Endothelial cell (in vitro differentiated cells): Measurements from ENCODE around the gene KCNK2. TPM values are rescaled to one million over a fixed set of nuclear protein-coding genes. Genes with fewer than 3 reads are reported as not detected.

ENCODE experiments used
- DNase-seq: peaks from one replicate; pipeline ENCODE4 v3.0.0; 2021; ENCODE audit warnings: low spot score
- H3K27ac Mint-ChIP-seq: one replicate; pipeline ENCODE4 v1.8.0; 2021; ENCODE audit warnings: mixed read lengths, inconsistent platforms; ENCODE audit not compliant: unreplicated experiment
- H3K27me3 Mint-ChIP-seq: one replicate; pipeline ENCODE4 v1.8.0; 2021; ENCODE audit warnings: mild to moderate bottlenecking, moderate library complexity, mixed read lengths, inconsistent platforms; ENCODE audit not compliant: unreplicated experiment
- H3K36me3 Mint-ChIP-seq: one replicate; pipeline ENCODE4 v1.8.0; 2021; ENCODE audit warnings: mild to moderate bottlenecking, low read depth, mixed read lengths, inconsistent platforms; ENCODE audit not compliant: unreplicated experiment
- H3K4me1 Mint-ChIP-seq: one replicate; pipeline ENCODE4 v1.8.0; 2021; ENCODE audit warnings: mild to moderate bottlenecking, mixed read lengths, inconsistent platforms; ENCODE audit not compliant: unreplicated experiment
- H3K4me3 Mint-ChIP-seq: one replicate; pipeline ENCODE4 v1.8.0; 2021; ENCODE audit warnings: mild to moderate bottlenecking, mixed read lengths, inconsistent platforms; ENCODE audit not compliant: unreplicated experiment
- H3K9me3 Mint-ChIP-seq: one replicate; pipeline ENCODE4 v1.8.0; 2021; ENCODE audit warnings: mixed read lengths, inconsistent platforms; ENCODE audit not compliant: unreplicated experiment
- CTCF ChIP-seq: fragments of 200-600 bp; sonication (generic); IDR thresholded peaks from one replicate; pipeline ENCODE4 v1.5.0; 2021; ENCODE audit warnings: antibody characterized with exemption; ENCODE audit not compliant: unreplicated experiment
- total RNA-seq: library from RNA; stranded (reverse); fragmentation: NEBNext Ultra II Directional; extraction: Animal tissue kit (Norgen Biotek cat#: 25700); gene quantifications from one replicate; pipeline ENCODE4 v1.2.1, GENCODE V29; 2021; ENCODE audit not compliant: unreplicated experiment

The KCNK2 gene
- total RNA-seq, 1 donor from 2014 or later: not detected

GRCh38 chr1:215079456-215079855 is 3.1 kb upstream of the KCNK2 start:
- peaks cover 17% of the 10 kb centered on the region for H3K27me3 Mint-ChIP-seq
- no peaks in the 10 kb centered on the region for H3K9me3 Mint-ChIP-seq
- no peak overlapping the region for H3K4me3 Mint-ChIP-seq
- no peak for TF ChIP-seq CTCF
- DNase-seq: no peak
- no peak overlapping the region for H3K27ac Mint-ChIP-seq
- no peaks in the 10 kb centered on the region for H3K36me3 Mint-ChIP-seq
- peaks cover 10% of the 10 kb centered on the region for H3K4me1 Mint-ChIP-seq

GRCh38 chr1:215081661-215082531 is 641 bp upstream of the KCNK2 start:
- Mint-ChIP-seq H3K9me3 (no peaks in the 10 kb centered on the region), H3K27me3 (peaks cover 17% of the 10 kb centered on the region), H3K4me1 (peaks cover 12% of the 10 kb centered on the region), H3K36me3 (no peaks in the 10 kb centered on the region), H3K27ac (no peak overlapping the region), H3K4me3 (peak overlapping the region; percentile 63)
- DNase-seq: no peak
- no peak for TF ChIP-seq CTCF

GRCh38 chr1:215083383-215083961 is 935 bp downstream of the KCNK2 start:
- Mint-ChIP-seq H3K27ac (no peak overlapping the region), H3K4me1 (peaks cover 12% of the 10 kb centered on the region), H3K36me3 (no peaks in the 10 kb centered on the region), H3K27me3 (peaks cover 17% of the 10 kb centered on the region), H3K4me3 (peak overlapping the region; percentile 83), H3K9me3 (no peaks in the 10 kb centered on the region)
- DNase-seq: peak; percentile 37
- no peak for TF ChIP-seq CTCF

- H3K27me3 Mint-ChIP-seq: peaks cover 17% of the 10 kb centered on the region
- H3K36me3 Mint-ChIP-seq: no peaks in the 10 kb centered on the region
- no peak overlapping the region for H3K4me3 Mint-ChIP-seq
- DNase-seq: no peak
- H3K9me3 Mint-ChIP-seq: no peaks in the 10 kb centered on the region
- peaks cover 12% of the 10 kb centered on the region for H3K4me1 Mint-ChIP-seq
- TF ChIP-seq CTCF: no peak
- H3K27ac Mint-ChIP-seq: no peak overlapping the region
These were observed 2.1 kb downstream of the KCNK2 start for GRCh38 chr1:215084621-215085020.

GRCh38 chr1:215087603-215088002 is 5.1 kb downstream of the KCNK2 start:
- H3K27me3 Mint-ChIP-seq: peaks cover 3% of the 10 kb centered on the region

More at GRCh38 chr1:215087603-215088002, 5.1 kb downstream of the KCNK2 start:
- no peak overlapping the region for H3K27ac Mint-ChIP-seq
- no peak overlapping the region for H3K4me3 Mint-ChIP-seq
- DNase-seq: no peak
- H3K4me1 Mint-ChIP-seq: peaks cover 5% of the 10 kb centered on the region
- H3K36me3 Mint-ChIP-seq: no peaks in the 10 kb centered on the region
- TF ChIP-seq CTCF: no peak
- H3K9me3 Mint-ChIP-seq: no peaks in the 10 kb centered on the region
